Fibroblast of lung (primary cell): ENCODE results near the gene LILRA6. TPM values are rescaled to one million over a fixed set of nuclear protein-coding genes. Genes with fewer than 3 reads are reported as not detected.

Source experiments
- DNase-seq, 2 donors: peaks; one replicate each; pipeline versions ENCODE4 v3.0.0 to v3.0.0-alpha.2; 2010; ENCODE audit warnings: low read depth in 2 of 2
- H2AFZ ChIP-seq: 2 replicates; pipeline ENCODE4 v1.5.1; 2012; ENCODE audit warnings: low read length, control low read depth, inconsistent platforms
- H3K27ac ChIP-seq: 2 replicates; pipeline ENCODE4 v1.5.1; 2011; ENCODE audit warnings: low read length, control low read depth; ENCODE audit not compliant: insufficient read depth
- H3K27me3 ChIP-seq: 2 replicates; pipeline ENCODE4 v1.5.1; 2011; ENCODE audit warnings: mild to moderate bottlenecking, low read length; ENCODE audit not compliant: control insufficient read depth, insufficient read depth
- H3K36me3 ChIP-seq: 2 replicates; pipeline ENCODE4 v1.5.1; 2011; ENCODE audit warnings: low read length; ENCODE audit not compliant: control insufficient read depth, insufficient read depth
- H3K4me1 ChIP-seq: 2 replicates; pipeline ENCODE4 v1.5.1; 2011; ENCODE audit warnings: low read length; ENCODE audit not compliant: control insufficient read depth, insufficient read depth; ENCODE audit errors: extremely low read depth
- H3K4me2 ChIP-seq: 2 replicates; pipeline ENCODE4 v1.5.1; 2011; ENCODE audit warnings: low read length, control low read depth; ENCODE audit not compliant: insufficient read depth; ENCODE audit errors: extremely low read depth
- H3K4me3 ChIP-seq, 4 experiments: fragments of 200-600 bp in 1 of 4; sonication (generic) in 1 of 4; replicated peaks in 1 of 4; 2 replicates each; pipeline ENCODE4 v1.5.1; 2011 to 2016; ENCODE audit warnings: low read length in 4 of 4, low read depth in 3 of 4, mild to moderate bottlenecking in 3 of 4, control low read depth in 2 of 4, inconsistent platforms in 1 of 4, mixed read lengths in 1 of 4; ENCODE audit not compliant: insufficient read depth in 1 of 4; ENCODE audit errors: control extremely low read depth in 1 of 4
- H3K79me2 ChIP-seq: 2 replicates; pipeline ENCODE4 v1.5.1; 2012; ENCODE audit warnings: mild to moderate bottlenecking, low read length, inconsistent platforms; ENCODE audit not compliant: control insufficient read depth, insufficient read depth
- H3K9ac ChIP-seq: 2 replicates; pipeline ENCODE4 v1.5.1; 2011; ENCODE audit warnings: mild to moderate bottlenecking, low read length, control low read depth; ENCODE audit not compliant: insufficient read depth
- H3K9me3 ChIP-seq: 2 replicates; pipeline ENCODE4 v1.5.1; 2012; ENCODE audit warnings: low read depth, low read length; ENCODE audit not compliant: control insufficient read depth, insufficient read depth
- H4K20me1 ChIP-seq: 2 replicates; pipeline ENCODE4 v1.5.1; 2011; ENCODE audit warnings: low read length; ENCODE audit not compliant: control insufficient read depth, insufficient read depth; ENCODE audit errors: extremely low read depth
- CTCF ChIP-seq, 2 donors: IDR thresholded peaks in 1 of 2; conservative IDR thresholded peaks in 1 of 2; 1 replicate in 1 of 2; 2 replicates in 1 of 2; pipeline ENCODE4 v1.5.1; 2011 to 2012; ENCODE audit warnings: low read length in 2 of 2, control low read depth in 1 of 2, inconsistent platforms in 1 of 2, low read depth in 1 of 2, mild to moderate bottlenecking in 1 of 2
- EZH2 ChIP-seq: IDR thresholded peaks from 2 replicates; pipeline ENCODE4 v1.5.1; 2012; ENCODE audit warnings: low read length, control low read depth, mild to moderate bottlenecking; ENCODE audit errors: missing control alignments
- polyA plus RNA-seq, 2 donors: library from polyadenylated mRNA; depleted of rRNA in 1 of 2; stranded (reverse) in 1 of 2; unstranded in 1 of 2; fragments of >200 nt; gene quantifications; 2 replicates each; pipeline ENCODE4 v1.2.1, GENCODE V29; 2011 to 2012; ENCODE audit warnings: missing spikeins in 1 of 2
- total RNA-seq: library from RNA; depleted of rRNA; stranded (reverse); fragments of >200 nt; gene quantifications from 2 replicates; pipeline ENCODE4 v1.2.1, GENCODE V29; 2014

The LILRA6 gene
- total and polyA plus RNA-seq, 2 donors (not counting 1 experiment from before 2014, with no cell fraction given): not detected

- Histone ChIP-seq H3K9ac (peak overlapping the region; percentile 93), H3K4me1 (peaks cover 11% of the 10 kb centered on the region), H3K9me3 (no peaks in the 10 kb centered on the region), H2AFZ (peak overlapping the region; percentile 95), H3K4me3 (peak overlapping the region; percentile 68 to 88 (median 82)), H4K20me1 (no peaks in the 10 kb centered on the region), H3K36me3 (peaks cover 9% of the 10 kb centered on the region), H3K27ac (peak overlapping the region; percentile 98), H3K27me3 (no peaks in the 10 kb centered on the region), H3K4me2 (peak overlapping the region; percentile 76), H3K79me2 (peaks cover 30% of the 10 kb centered on the region)
- peak; percentile 98 to 100 for DNase-seq
- TF ChIP-seq CTCF (conservative IDR thresholded peaks at IDR 0.05 in 1 of 2, IDR thresholded peaks at IDR 0.05 in 1 of 2; ENCODE audit: low read depth in 1 of 2, low read length in 2 of 2): no peak
- no peak for TF ChIP-seq EZH2
Observed at GRCh38 chr19:54190503-54191010, 52.0 kb downstream of the LILRA6 start.

GRCh38 chr19:54189735-54190502 is 52.7 kb downstream of the LILRA6 start:
- Histone ChIP-seq H4K20me1 (no peaks in the 10 kb centered on the region), H3K36me3 (peaks cover 9% of the 10 kb centered on the region), H3K79me2 (peaks cover 30% of the 10 kb centered on the region), H3K27ac (peak overlapping the region; percentile 98), H3K27me3 (no peaks in the 10 kb centered on the region), H3K9ac (peak overlapping the region; percentile 93), H3K4me2 (peak overlapping the region; percentile 36), H2AFZ (peak overlapping the region; percentile 68), H3K9me3 (no peaks in the 10 kb centered on the region), H3K4me3 (peak overlapping the region; percentile 50 to 82 (median 63)), H3K4me1 (peaks cover 11% of the 10 kb centered on the region)
- peak; percentile 100 for DNase-seq
- no peak for TF ChIP-seq CTCF (conservative IDR thresholded peaks at IDR 0.05 in 1 of 2, IDR thresholded peaks at IDR 0.05 in 1 of 2; ENCODE audit: low read depth in 1 of 2, low read length in 2 of 2)
- TF ChIP-seq EZH2: no peak

GRCh38 chr19:54189145-54189734 is 53.4 kb downstream of the LILRA6 start, which contains the start of gene MBOAT7:
Gene MBOAT7 (minus strand): TSS chr19:54189580. CDS start chr19:54188508, 1,072 bp downstream.
- peak within 1 kb of the TSS; percentile 68 for H2AFZ ChIP-seq
- peaks cover 30% of the 10 kb centered on the region for H3K79me2 ChIP-seq

More at GRCh38 chr19:54189145-54189734, 53.4 kb downstream of the LILRA6 start, which contains the start of gene MBOAT7:
- Histone ChIP-seq H3K4me3 (peak within 1 kb of the TSS; percentile 50 to 82 (median 70)), H3K9me3 (no peaks in the 10 kb centered on the region), H3K36me3 (peaks cover 9% of the 10 kb centered on the region), H3K27ac (peak within 1 kb of the TSS; percentile 98), H3K27me3 (no peaks in the 10 kb centered on the region), H3K4me1 (peaks cover 11% of the 10 kb centered on the region), H3K4me2 (peak within 1 kb of the TSS; percentile 67), H3K9ac (peak within 1 kb of the TSS; percentile 93), H4K20me1 (no peaks in the 10 kb centered on the region)
- no peak for TF ChIP-seq CTCF (conservative IDR thresholded peaks at IDR 0.05 in 1 of 2, IDR thresholded peaks at IDR 0.05 in 1 of 2; ENCODE audit: low read depth in 1 of 2, low read length in 2 of 2)
- TF ChIP-seq EZH2: no peak
- no peak for DNase-seq
